ENCODE measurements around the gene FOSB. TPM values are rescaled to one million over a fixed set of nuclear protein-coding genes. Genes with fewer than 3 reads are reported as not detected.

Gene FOSB
- total and polyA plus RNA-seq, 11 donors, result 0.23 to 107 (median 1.1) TPM

GRCh38 chr19:45451131-45451849 is 16.5 kb upstream of the FOSB start:
- H3K27me3 ChIP-seq, result no peaks in the 10 kb centered on the region
- H3K4me3 ChIP-seq, result peak overlapping the region; percentile 35 to 80 (median 63)
- intact Hi-C loops (cut with DNase I), result loop anchor here in 2 of 10 donors (2.0 kb wide), 1 partner anchor 18 kb away; no protein-coding TSS in a partner anchor
- no peak for TF ChIP-seq CTCF (IDR thresholded peaks at IDR 0.05)
- TF ChIP-seq POLR2A (IDR thresholded peaks at IDR 0.05), result no peak
- no peaks in the 10 kb centered on the region for H3K9me3 ChIP-seq
- ATAC-seq, result peak in 1 of 4 donors; percentile 10
- DNase-seq, result peak in 2 of 5 donors; percentile 31 to 38
- WGBS, 4 donors, result 5 to 10% (median 7%) methylated on average over 15 to 28 of the region's 28 CpGs
- H3K36me3 ChIP-seq, result no peaks in the 10 kb centered on the region
- peaks cover 3 to 52% (median 27%) of the 10 kb centered on the region in 12 donors for H3K4me1 ChIP-seq
- peak overlapping the region; percentile 27 to 90 (median 74) for H3K27ac ChIP-seq

GRCh38 chr19:45451850-45452387 is 15.9 kb upstream of the FOSB start:
- 79 to 83% (median 79%) methylated on average over 12 of the region's 12 CpGs for WGBS, 4 donors
- DNase-seq (no peak), ATAC-seq (no peak)
- H3K36me3 ChIP-seq, result no peaks in the 10 kb centered on the region
- H3K4me3 ChIP-seq, result no peak overlapping the region
- no peaks in the 10 kb centered on the region for H3K27me3 ChIP-seq
- no peak for TF ChIP-seq CTCF (IDR thresholded peaks at IDR 0.05)
- no peak for TF ChIP-seq POLR2A (IDR thresholded peaks at IDR 0.05)
- H3K9me3 ChIP-seq, result no peaks in the 10 kb centered on the region
- H3K27ac ChIP-seq, result peak overlapping the region in 4 of 12 donors; percentile 52 to 86 (median 78)
- H3K4me1 ChIP-seq, result peaks cover 3 to 56% (median 29%) of the 10 kb centered on the region in 12 donors
- intact Hi-C loops (cut with DNase I), result loop anchor here in 2 of 10 donors (2.0 kb wide), 1 partner anchor 17 kb away; no protein-coding TSS in a partner anchor

GRCh38 chr19:45455707-45456499 is 11.9 kb upstream of the FOSB start:
- intact Hi-C loops (cut with DNase I), result no loop called here
- H3K36me3 ChIP-seq, result no peaks in the 10 kb centered on the region
- no peaks in the 10 kb centered on the region for H3K27me3 ChIP-seq
- H3K4me3 ChIP-seq, result peak overlapping the region in 6 of 12 donors; percentile 8 to 33 (median 21)
- DNase-seq (peak; percentile 88 to 97 (median 90)), ATAC-seq (peak; percentile 91 to 96 (median 94))
- TF ChIP-seq CTCF (IDR thresholded peaks at IDR 0.05) (no peak), POLR2A (IDR thresholded peaks at IDR 0.05) (peak in 1 of 2 donors; percentile 24)
- H3K27ac ChIP-seq, result peak overlapping the region in 11 of 12 donors; percentile 28 to 86 (median 65)
- H3K9me3 ChIP-seq, result no peaks in the 10 kb centered on the region
- H3K4me1 ChIP-seq, result peaks cover 0 to 38% (median 19%) of the 10 kb centered on the region in 12 donors
- WGBS, 4 donors, result 7 to 17% (median 11%) methylated on average over 21 to 27 of the region's 27 CpGs

- no peaks in the 10 kb centered on the region for H3K36me3 ChIP-seq
- peak overlapping the region in 2 of 12 donors; percentile 8 to 33 for H3K4me3 ChIP-seq
Measured at GRCh38 chr19:45456500-45456815, 11.3 kb upstream of the FOSB start.

More at GRCh38 chr19:45456500-45456815, 11.3 kb upstream of the FOSB start:
- intact Hi-C loops (cut with DNase I), result no loop called here
- no peaks in the 10 kb centered on the region for H3K27me3 ChIP-seq
- TF ChIP-seq CTCF (IDR thresholded peaks at IDR 0.05), result no peak
- no peak for TF ChIP-seq POLR2A (IDR thresholded peaks at IDR 0.05)
- H3K27ac ChIP-seq, result peak overlapping the region in 7 of 12 donors; percentile 63 to 86 (median 79)
- H3K4me1 ChIP-seq, result peaks cover 0 to 33% (median 16%) of the 10 kb centered on the region in 12 donors
- 66 to 73% (median 73%) methylated on average over 2 of the region's 2 CpGs for WGBS, 4 donors
- ATAC-seq (no peak), DNase-seq (no peak)
- no peaks in the 10 kb centered on the region for H3K9me3 ChIP-seq
